ENCODE data around the gene AP2B1.
A peak's percentile ranks its signal among the peaks of the same experiment; 100 is the strongest.
"Not testable (repeated sequence)": the region's sequence is repeated elsewhere in the genome, so short reads cannot be mapped to it uniquely, and the experiment has no call there.

Gene AP2B1

DNA sequence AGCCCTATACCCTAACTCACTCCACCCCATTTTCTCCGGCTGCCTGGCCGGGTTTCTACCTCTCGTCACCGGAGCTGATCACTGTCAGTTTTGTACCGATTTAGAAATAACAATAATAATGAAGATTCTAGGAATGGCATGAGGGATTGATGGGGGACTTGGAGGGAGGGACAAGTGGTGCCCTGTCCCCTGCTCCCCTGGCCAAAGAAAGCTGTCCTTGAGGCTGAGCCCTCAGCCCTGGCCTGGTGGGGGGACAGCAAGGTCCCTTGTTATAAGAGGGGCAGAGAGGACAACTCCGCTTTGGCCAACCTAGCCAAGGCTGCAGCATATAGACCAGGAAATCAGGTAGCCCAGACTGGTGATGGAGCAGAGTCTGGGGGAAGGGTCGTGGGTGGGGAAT is 155.4 kb downstream of the AP2B1 start:
- intact Hi-C loops (cut with DNase I), result no loop called here
- DNase-seq, result no peak

GRCh38 chr17:35742896-35743477 is 155.9 kb downstream of the AP2B1 start:
- DNase-seq, result no peak
- intact Hi-C loops (cut with DNase I), result no loop called here

DNA sequence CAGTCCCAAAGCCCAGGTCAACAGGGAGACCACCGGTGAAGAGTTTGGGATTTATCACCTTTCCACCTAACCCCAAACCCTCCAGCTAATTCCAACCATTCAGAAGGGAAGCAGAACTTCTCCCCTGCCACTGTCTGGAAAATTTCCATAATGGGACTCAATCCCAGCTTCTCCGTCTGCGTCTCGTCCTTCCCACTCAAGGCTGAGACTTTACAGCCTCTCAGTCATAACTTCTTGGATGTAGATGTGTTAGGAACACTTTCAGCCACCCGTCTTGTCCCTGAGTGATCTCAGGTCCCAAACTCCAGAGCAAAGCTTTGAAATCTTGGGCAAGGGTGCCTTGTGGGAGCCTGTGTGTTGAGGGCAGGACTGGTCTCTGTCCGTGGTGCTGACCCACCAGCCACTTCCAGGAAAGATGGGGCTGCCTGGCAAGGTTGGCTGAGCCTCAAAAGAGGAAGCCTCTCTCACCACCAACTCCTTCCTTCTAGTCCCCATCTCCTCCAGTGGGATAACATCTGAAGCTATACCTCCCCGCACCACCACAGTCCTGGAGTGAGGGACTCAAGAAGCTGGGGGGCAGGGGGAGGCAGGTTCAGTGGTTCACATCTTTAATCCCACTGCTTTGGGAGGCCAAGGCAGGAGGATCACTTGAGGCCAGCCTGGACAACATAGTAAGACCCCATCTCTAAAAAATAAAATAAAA is 156.7 kb downstream of the AP2B1 start:
- no peak for DNase-seq
- intact Hi-C loops (cut with DNase I), result no loop called here

DNA sequence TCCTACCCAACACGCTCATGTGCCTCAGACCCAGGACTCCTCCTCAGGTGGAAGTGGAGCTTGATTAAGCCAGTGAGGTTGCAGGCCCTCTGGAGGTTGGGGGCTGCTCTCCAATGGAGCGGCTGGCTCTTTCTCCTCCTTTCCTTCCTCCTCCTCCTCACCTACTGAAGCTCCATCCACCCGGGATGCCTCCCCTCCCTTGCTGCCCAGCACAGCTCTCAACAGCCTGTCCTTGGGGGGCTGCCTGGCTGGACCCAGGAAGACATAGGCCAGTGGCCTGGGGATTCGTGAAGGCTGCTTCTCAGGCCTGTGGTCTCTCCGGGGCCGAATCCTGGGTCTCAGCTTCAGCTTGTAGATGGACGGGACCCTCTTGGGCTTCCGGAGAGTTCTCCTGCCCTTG is 157.7 kb downstream of the AP2B1 start:
- peak in 1 of 10 donors; percentile 7 for DNase-seq
- intact Hi-C loops (cut with DNase I), result loop anchor here (5.0 kb wide), 1 partner anchor 433 kb away; no protein-coding TSS in a partner anchor

GRCh38 chr17:35745246-35745645 is 158.1 kb downstream of the AP2B1 start:
- DNase-seq, result peak in 1 of 10 donors; percentile 53

DNA sequence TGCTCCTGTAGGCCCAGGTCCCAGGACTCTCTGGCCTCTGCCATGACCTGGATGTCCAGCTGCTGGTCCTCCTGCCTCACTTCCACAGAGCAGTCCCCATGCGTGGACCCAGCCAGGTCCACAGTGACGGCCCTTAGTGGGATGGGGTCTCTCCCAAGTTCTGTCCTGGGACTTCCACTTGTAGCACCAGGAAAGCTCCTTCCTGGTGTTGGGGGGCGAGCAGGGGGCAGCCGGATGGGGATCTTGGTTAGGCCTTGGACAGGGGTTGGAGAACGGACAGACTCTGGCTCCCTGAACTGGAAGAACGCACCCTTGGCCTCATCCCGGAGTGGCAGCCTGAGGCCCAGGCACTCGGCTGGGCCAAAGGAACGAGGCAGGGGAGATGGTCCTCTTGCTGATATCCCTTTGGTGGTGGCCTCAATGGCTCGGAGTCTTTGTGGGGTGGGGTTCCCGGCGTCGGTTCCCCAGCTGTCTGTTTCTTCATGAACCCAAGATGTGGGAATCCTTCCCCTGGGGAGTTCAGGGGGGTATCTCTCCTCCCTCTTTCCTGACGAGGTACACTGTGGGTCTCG is 158.7 kb downstream of the AP2B1 start:
- peak in 2 of 10 donors; percentile 53 to 72 for DNase-seq
- intact Hi-C loops (cut with DNase I), result loop anchor here (5.0 kb wide), 1 partner anchor 434 kb away; no protein-coding TSS in a partner anchor

More at GRCh38 chr17:35745246-35745645, 158.1 kb downstream of the AP2B1 start:
- intact Hi-C loops (cut with DNase I), result loop anchor here (5.0 kb wide), 1 partner anchor 433 kb away; no protein-coding TSS in a partner anchor

- intact Hi-C loops (cut with DNase I), result loop anchor here (1.0 to 5.0 kb wide), 2 partner anchors 134 to 435 kb away; no protein-coding TSS in a partner anchor
Measured at GRCh38 chr17:35747540-35748017, 160.5 kb downstream of the AP2B1 start.

DNA sequence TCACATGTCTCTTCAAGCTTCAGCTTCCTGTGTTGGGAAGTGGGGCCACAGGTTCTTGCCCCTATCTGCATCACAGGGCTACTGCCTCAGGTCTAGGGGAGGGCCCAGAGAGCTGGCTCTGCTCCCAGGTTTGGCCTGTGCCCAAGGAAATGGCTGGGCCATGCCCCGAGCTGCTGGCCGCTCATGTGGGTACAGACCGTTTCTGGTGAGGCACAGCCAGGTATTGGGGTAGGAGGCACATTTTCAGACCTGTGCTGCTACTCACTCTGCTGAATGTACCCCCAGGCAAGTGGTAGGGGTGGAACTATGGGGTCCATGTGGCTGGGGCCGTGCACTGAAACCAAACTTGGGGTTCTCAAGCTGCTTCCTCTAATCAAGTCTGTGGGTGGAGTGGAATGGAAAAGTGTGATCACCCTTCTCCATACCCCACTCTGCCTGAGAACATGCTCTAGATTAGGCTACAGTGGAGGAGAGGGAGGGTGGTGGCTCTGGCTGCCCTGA is 161.3 kb downstream of the AP2B1 start:
- intact Hi-C loops (cut with DNase I), result loop anchor here (5.0 kb wide), 1 partner anchor 436 kb away; no protein-coding TSS in a partner anchor
- peak in 2 of 10 donors; percentile 33 to 54 for DNase-seq

More at GRCh38 chr17:35747540-35748017, 160.5 kb downstream of the AP2B1 start:
- DNase-seq, result peak; percentile 60 to 96 (median 80)

DNA sequence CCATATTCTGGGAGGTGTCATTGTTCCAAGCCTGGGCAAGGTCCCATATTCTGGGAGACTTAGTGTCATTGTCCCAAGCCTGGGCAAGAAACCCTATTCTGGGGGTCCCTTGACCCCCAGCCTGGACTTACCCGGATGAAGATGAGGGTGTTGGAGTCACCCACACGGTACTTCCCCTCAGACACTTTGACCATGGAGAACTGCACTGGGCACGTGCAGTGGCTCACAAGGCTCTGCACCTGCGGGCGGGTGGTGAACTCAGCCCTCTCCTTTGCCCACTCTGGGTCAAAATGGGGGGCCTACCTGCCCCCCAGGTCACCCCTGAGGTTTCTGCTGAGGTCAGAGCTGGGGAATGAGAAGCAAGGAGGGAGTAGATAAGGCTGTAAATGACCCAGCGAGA is 161.9 kb downstream of the AP2B1 start:
- intact Hi-C loops (cut with DNase I), result loop anchor here (5.0 kb wide), 1 partner anchor 437 kb away; no protein-coding TSS in a partner anchor
- DNase-seq, result peak in 2 of 10 donors; percentile 38 to 42

DNA sequence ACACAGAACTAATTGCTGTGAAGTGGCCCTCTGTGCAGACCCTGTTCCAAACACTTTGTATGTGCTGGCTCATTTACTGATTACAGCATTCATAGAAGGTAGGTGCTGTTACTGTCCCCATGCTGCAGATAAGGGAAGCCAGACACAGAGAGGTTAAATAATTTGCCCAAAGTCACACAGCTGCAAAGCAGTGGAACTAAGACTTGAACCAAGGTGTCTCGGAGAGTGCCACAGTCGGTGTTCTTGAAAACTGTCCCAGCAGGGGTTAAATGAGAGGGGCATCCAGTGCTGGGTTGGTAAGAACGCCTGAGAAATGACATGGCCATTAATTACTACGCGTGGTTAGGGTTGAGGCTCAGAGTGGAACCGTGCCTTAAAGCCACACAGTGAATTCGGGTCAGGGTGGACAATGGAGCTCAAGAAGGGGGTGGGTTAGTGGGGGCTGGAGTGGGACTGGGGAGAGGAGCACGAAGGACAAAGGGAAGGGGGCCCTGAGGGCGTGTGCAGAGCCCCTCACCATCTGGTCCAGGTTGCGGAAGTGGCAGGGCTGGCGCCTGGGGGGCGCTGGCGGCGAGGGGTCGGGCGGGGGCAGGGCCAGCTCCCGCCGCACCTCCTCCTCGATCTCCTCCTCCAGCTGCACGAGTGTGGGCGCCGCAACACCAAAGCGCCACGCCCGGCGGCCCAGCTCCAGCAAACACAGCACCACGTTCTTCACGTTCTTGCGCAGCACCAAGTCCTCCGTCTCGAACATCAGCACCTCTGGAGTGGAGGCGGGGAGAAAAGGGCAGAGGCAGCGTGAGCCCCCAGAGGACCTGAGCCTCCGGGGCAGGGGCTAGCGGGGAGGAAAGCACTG is 162.7 kb downstream of the AP2B1 start:
- peak in 2 of 10 donors; percentile 71 to 85 for DNase-seq
- intact Hi-C loops (cut with DNase I), result loop anchor here (5.0 kb wide), 1 partner anchor 437 kb away; no protein-coding TSS in a partner anchor

DNA sequence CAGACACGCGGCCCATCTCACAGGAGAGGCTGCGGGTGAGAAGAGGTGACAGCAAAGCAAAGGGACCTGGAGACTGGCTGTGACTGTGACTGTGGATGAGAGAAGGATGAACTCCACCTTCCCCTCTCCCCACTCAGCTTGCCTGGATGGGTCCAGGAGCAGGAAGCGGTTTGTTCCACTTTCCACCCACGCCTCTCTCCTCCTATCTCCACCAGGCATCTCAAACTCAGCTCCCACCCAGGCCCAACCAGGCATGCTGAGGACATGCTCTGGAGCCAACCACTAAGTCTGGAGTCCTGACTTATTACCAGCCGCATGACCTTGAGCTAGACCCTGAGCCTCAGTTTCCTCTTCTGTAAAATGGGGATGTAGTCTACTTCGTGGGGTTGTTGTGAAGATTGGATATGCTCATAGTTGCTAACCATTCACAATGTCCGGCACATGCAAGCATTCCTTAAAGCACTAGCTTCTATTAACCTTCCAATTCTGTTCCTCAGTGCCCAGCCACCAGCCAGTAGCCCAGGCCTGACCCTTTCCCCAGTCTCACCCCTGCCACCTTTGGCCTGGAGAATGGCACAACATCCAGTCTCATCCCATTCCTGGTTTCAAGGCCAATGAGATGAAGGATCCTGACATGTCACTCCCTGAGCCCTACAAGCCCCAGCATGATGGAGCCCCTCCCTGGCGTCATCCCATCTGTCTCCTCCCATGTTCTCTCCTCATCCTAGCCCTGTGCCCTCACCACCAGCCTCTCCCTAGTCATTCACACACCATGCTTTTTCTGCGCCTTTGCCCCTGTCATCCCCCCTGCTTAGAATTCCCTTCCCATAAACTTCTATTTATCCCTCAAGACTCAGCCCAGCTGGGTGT is 163.6 kb downstream of the AP2B1 start:
- intact Hi-C loops (cut with DNase I), result no loop called here
- DNase-seq, result peak in 1 of 10 donors; percentile 68

- intact Hi-C loops (cut with DNase I); DNase-seq: not testable (repeated sequence)
Measured at GRCh38 chr17:35751541-35751940, 164.4 kb downstream of the AP2B1 start.

DNA sequence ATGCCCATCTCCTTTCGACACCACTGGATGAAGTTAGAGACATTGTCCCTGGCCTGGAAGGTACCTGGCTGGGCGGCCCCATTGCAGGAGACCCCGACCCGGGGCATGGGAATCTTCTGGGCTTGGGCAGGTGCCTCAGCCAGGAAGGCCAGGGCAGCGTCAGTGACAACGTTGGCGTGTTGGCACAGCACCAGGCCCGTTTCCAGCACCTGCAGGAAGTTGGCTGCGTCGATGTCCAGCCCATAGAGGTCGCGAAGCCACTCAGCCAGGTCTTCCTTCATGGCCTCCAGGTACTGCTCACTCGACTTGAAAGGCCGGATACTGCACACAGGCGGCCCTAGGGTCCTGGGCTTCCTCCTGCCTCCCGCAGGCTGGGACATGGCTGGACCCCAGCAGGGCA is 165.3 kb downstream of the AP2B1 start:
- DNase-seq, result peak in 2 of 10 donors; percentile 67 to 76
- intact Hi-C loops (cut with DNase I), result no loop called here

- intact Hi-C loops (cut with DNase I), result no loop called here
Measured at GRCh38 chr17:35752945-35753764, 166.0 kb downstream of the AP2B1 start, which contains the start of gene GAS2L2. Gene GAS2L2, minus strand, starts transcription at chr17:35753239. Its CDS starts 389 bp downstream, at chr17:35752850.

DNA sequence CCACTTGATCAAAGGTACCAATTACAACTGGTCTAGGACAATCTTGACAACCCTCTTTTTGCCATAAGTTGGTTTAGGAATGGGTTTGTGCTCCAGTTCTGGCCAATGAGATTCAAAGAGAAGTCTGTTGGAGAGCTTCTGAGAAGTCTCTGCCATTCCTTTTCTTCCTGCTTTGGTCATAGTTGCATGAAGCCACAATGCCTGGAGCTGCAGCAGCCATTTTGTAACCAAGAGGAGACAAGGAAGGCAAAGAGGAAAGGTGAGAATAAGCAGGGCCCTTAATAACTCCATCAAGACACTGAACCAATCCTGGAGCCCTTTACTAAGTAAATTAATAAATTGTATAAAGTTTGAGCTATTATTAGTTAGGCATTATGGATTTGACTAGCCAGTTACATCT is 170.1 kb downstream of the AP2B1 start:
- intact Hi-C loops (cut with DNase I), result no loop called here
- no peak for DNase-seq

More at GRCh38 chr17:35752945-35753764, 166.0 kb downstream of the AP2B1 start, which contains the start of gene GAS2L2:
- peak in 2 of 10 donors; percentile 67 to 72 for DNase-seq

- DNase-seq, result no peak
- intact Hi-C loops (cut with DNase I), result no loop called here
Measured at GRCh38 chr17:35760587-35760986, 173.5 kb downstream of the AP2B1 start, which contains the start of gene C17orf50. Gene C17orf50, plus strand, starts transcription at chr17:35760887. Its CDS starts 55 bp downstream, at chr17:35760942.

DNA sequence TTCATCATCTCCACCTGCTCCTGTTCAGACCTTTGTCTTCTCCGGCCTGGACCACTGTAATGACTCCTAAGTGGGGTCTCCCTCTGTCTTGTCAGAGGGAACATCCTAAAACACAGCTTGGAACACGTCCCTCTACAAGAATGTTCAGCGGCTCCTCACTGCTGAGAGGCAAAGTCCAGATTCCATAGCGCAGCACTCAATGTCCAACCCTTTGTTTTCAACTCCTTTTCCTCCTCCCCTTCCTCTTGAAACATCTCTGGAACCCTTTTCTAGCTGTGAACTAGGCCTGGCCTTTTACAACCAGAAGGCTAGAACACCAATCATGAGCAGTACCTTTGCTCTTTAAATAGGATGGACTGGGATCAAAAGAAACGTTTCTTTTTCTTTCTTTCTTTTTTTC is 174.5 kb downstream of the AP2B1 start:
- intact Hi-C loops (cut with DNase I), result no loop called here
- peak in 1 of 10 donors; percentile 8 for DNase-seq

DNA sequence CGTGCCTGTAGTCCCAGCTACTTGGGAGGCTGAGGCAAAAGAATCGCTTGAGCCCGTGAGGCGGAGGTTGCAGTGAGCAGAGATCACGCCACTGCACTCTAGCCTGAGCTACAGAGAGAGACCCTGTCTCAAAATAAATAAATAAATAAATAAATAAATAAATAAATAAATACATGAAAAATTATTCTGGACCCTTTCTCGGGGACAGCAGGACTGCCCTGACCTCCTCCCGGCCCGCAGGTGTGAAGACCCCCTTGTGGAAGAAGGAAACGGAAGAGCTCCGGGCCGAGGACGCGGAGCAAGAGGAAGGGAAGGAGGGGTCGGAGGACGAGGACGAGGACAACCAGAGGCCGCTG is 176.6 kb downstream of the AP2B1 start:
- intact Hi-C loops (cut with DNase I), result loop anchor here (1.0 kb wide), 2 partner anchors 41 to 46 kb away; partner anchors contain the start of gene TAF15
- DNase-seq, result peak in 1 of 10 donors; percentile 60

Data from posterior cingulate gyrus (tissue), 11 donors.